ENCODE data around the gene SLC25A45.
"Not testable (repeated sequence)": the region's sequence is repeated elsewhere in the genome, so short reads cannot be mapped to it uniquely, and the experiment has no call there.

SLC25A45 gene

GRCh38 chr11:65356394-65356972, 26.0 kb downstream of the SLC25A45 start:
- no peak for DNase-seq

DNA sequence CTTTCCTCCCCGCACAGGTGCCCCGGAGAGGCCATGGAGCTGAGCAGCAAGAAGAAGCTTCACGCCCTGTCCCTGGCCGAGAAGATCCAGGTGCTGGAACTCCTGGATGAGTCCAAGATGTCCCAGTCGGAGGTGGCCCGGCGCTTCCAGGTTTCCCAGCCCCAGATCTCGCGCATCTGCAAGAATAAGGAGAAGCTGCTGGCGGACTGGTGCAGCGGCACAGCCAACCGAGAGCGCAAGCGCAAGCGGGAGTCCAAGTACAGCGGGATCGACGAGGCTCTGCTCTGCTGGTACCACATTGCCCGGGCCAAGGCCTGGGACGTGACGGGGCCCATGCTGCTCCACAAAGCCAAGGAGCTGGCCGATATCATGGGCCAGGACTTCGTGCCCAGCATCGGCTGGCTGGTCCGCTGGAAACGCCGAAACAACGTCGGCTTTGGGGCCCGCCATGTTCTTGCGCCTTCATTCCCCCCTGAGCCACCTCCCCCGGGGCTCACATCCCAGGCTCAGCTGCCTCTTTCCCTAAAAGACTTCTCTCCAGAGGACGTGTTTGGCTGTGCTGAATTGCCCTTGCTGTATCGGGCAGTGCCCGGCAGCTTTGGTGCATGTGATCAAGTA, 26.6 kb downstream of the SLC25A45 start:
- no peak for DNase-seq

DNA sequence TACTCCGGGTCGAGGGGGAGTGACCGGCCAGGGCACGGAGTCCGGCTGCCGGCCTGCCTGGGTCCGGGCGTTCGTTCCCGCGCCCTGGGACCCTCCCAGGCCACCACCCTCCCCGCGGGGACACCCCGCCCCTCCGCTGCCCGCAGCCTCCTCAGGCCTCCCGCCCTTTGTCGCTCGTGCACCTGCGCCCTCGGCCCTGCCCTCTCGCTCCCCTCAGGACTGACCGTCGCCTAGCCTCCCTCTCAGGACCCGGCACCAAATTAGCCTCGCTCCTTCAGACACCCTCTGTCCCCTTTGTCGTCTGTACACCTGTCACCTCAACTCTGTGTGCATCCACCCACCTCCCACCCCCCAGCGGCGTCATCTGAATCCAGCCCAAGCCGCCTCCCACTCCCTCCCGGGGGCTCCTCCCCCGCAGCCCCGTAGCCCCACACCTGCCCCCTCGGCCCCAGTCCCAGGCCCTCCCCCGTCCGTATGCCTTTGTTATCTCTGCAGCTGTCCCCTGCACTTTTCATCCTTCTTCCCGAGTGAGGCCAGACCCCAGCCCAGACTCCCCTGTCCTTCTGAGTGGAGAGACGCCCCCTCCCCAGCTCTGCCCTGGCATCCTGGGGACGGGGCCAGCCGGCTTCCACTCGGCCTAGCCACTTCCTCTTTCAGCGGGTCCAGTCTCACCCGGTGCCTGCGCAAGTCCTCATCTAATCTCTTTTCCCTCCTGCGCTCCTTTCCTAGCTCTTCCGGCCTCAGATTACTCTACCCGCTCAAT, 27.3 kb downstream of the SLC25A45 start:
- peak; percentile 64 for DNase-seq

DNA sequence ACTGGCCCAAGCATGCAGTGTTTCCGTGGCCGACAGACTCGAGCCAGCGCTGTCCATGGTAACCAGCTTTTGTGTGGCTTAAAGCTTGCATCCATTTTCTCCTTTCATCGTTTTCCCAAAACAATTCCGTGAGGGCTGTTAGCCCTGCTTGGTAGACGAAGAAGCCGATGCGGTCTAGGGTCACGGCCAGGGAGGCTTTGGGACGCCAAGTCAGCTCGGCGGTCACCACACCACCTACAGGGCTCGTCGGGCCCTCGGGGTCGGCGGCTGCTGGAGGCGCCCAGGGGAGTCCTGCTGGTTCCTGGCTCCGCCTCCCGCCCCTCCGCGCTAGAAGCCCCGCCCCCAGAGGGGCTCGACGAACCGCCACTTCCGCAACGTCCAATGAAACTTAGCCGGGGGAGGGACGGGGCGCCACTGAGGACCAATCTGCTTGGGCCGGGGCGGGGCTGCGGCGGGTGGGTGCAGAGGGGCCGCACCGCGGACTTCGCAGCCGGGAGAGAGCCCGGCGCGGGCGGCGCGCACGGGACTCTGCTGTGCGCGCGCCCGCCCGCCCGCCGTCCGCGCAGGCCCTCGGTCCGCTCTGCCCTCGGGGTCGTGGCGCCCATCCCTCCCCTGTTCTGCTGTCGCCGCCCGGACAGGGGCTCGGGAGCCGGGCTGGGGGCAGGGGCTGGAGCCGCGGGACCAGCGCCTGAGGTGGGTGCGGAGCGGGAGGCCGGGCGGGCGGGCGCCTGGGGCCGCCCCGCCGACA, 28.0 kb downstream of the SLC25A45 start, which contains the start of gene TIGD3:
TIGD3 (plus strand) TSS at position 487 of the 748 bp plus-strand sequence. CDS start 1,058 bp downstream, outside the sequence.
- DNase-seq = peak; percentile 97

GRCh38 chr11:65353900-65354264, 28.6 kb downstream of the SLC25A45 start:
- DNase-seq = no peak

- no peak for DNase-seq
Measured at GRCh38 chr11:65353376-65353775, 29.1 kb downstream of the SLC25A45 start.

GRCh38 chr11:65352783-65353182, 29.7 kb downstream of the SLC25A45 start:
- DNase-seq = no peak

GRCh38 chr11:65351511-65351910, 30.9 kb downstream of the SLC25A45 start:
- DNase-seq = no peak

DNA sequence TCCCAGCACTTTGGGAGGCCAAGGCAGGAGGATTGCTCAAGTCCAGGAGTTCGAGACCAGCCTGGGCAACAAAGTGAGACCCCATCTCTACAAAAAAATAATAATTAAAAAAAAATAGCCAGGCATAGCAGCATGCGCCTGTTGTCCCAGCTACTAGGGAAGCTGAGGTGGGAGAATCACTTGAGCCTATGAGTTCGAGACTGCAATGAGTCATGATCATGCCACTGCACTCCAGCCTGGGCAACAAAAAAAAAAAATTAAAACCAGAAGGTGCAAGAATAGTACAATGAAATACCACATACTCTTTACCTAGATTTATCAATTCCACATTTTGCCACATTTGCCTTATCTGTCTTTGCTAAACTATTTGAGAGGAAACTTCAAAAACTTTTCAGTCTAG, 40.6 kb downstream of the SLC25A45 start:
- DNase-seq = no peak

- DNase-seq = no peak
Measured at GRCh38 chr11:65340226-65340625, 42.2 kb downstream of the SLC25A45 start.

DNA sequence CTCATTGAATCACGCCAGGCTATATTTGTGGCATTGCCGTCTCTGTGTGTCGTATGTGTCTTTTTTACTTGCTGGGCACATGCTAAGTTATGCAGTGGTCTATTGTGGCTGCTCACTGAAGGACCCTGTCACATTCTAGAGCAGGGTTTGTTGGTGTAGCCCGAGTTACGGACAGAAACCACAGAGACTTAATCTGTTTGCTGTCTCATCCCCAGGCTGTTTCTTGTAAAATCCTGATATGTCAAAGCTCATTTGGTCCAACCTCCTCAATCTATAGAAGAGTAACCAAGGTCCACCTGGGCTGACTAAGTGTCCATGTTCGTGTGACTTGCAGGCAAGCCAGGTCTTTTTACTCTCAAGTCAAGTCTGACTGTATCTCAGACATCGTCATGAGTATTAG, 43.8 kb downstream of the SLC25A45 start:
- DNase-seq = no peak

DNA sequence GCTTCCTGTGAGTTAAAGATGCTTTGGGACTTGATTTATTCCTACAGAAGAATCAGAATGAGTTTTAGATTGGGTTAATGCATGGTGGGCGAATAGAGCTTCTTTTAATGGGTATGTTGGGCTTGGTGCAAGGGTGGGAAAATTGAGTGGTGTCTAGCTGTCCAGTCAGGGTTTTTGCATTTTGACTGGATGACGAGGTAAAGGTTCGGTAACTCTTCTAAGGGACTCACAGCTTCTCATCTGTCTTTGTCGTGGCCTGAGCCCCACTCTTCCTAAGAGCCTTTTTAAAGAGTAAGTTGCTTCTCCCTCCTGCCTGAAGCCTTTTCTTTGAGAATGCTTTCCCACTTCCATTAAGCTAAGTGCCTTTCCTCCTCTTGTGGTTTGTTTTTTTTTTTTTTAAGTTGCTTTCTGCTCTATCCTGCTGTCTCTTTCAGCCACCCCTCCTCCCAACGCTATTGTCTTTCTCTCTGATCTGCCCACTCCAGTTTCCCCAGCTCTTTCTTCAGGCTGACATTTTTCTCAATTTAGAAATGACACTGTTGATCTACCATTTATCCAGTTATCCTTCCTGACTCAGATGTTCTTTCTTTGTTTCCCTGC, 47.6 kb downstream of the SLC25A45 start:
- no peak for DNase-seq

- not testable (repeated sequence) for DNase-seq
Measured at GRCh38 chr11:65332591-65332990, 49.9 kb downstream of the SLC25A45 start.

- DNase-seq = no peak
Measured at GRCh38 chr11:65330544-65330943, 51.9 kb downstream of the SLC25A45 start.

DNA sequence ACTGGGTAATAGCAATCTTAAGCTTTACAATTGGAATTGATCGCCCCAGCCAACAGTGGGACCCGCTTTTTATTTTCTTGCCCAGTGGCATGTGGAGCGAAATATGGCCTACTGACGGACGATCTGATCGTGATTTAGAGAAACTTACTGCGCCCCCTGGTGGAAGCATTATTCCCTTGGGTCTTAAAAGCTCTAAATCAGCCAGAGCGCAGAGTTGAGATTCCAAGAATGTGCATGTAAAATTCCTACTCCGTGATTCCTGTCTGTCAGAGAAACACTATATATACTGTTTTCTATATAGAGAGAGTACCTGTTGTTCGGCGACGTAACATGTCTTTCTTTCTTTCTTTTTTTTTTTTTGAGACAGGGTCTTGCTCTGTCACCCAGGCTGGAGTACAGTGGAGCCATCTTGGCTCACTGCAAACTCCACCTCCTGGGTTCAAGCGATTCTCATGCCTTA, 52.5 kb downstream of the SLC25A45 start:
- peak; percentile 85 for DNase-seq

DNA sequence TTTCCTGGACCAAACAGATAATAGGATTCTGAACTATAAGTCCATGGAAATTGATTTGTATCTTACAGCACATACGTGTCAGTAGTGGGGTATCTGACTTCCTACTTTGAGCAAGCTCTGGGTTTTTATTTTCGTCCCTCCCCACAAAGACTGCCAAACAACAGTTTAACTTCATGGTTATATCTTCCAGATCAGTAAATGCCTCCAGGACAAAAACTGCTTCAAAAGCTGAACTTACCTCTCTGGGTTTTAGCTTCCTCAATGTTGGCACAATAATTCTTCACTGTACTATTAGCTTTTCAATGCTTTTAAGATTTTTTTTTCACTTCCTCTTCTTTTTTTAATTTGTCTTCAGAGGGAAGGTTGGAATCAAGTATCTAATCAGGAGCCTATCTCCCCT, 53.0 kb downstream of the SLC25A45 start:
- no peak for DNase-seq

DNA sequence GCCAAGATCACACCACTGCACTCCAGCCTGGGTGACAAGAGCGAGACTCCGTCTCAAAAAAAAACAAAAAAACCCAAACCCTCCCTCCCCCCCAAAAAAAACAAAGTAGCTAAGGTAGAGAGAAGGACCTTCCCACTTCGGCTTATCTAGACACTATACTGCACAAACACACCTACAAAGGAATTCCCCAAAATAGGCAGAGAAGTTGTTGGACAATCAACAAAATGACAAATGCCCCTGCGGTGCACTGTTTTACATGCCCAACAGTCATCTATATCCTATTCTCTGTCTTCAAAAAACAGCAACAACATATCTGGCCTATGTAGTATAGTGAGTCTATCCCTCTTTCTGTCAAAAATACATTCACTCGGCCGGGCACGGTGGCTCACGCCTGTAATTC, 55.4 kb downstream of the SLC25A45 start:
- no peak for DNase-seq

GRCh38 chr11:65325435-65325834, 57.0 kb downstream of the SLC25A45 start:
- DNase-seq = no peak

Data from effector CD4-positive, alpha-beta T cell (primary cell).